GM18870 (cell line): ENCODE results near the gene S1PR4.
"Not testable (repeated sequence)": the region's sequence is repeated elsewhere in the genome, so short reads cannot be mapped to it uniquely, and the experiment has no call there.

Experiments
- ATAC-seq: cut with Tn5 transposase; IDR thresholded peaks from one replicate; pipeline ENCODE4 v1.9.1; 2021; ENCODE audit warnings: moderate library complexity; ENCODE audit not compliant: unreplicated experiment

S1PR4 gene

DNA sequence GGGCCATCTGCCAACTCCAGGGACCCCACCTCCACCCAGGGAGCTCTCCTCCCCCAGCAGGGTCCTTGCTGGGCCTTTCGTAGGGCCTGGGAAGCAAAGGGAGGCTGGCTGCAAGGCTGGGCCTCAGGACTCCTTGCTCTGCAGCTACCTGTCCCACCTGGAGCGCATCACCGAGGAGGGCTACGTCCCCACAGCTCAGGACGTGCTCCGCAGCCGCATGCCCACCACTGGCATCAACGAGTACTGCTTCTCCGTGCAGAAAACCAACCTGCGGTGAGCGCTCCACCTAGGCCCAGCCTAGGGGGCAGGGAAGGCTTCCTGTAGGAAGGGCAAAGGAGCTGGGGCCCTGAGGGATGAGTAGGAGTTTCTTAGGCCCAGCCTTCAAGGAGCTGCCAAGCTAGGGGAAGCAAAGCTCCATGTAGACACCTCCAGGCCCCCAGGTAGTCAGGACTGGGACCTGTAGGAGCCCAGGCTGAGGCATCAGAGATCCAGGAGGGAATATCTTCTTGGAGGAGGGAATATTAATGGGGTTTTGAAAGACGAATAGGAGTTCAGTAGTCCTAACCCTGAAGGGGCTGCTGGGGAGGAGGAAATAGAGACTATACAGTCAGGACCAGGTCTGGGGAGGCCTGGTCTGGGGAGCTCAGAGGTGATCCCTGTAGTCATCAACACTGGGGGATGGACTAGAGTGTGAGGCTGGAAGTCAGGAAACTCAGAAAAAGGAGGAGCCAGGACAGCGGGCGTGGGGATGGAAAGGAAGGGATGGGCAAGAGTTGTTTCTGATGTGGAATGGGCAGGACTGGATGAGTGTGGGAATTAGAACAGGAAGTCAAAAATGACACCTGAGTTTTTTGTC is 26.8 kb upstream of the S1PR4 start:
- no peak for ATAC-seq

DNA sequence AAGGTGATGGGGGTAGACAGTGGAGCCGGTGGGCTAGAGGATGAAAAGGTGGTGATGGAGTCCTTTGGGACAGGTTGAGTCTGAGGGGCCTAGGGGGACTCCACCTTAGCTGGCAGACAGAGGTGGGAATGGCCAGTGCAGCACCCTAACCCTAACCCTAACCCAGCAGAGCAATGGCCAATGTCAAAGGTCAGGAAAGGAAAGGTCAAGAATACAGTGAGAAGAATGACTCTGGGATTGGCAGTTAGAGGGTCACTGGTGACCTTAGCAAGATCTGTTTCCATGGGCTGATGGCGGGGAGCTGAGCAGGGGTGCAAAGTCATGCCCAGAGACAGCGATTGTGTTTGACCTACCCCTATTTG is 26.2 kb upstream of the S1PR4 start:
- no peak for ATAC-seq

DNA sequence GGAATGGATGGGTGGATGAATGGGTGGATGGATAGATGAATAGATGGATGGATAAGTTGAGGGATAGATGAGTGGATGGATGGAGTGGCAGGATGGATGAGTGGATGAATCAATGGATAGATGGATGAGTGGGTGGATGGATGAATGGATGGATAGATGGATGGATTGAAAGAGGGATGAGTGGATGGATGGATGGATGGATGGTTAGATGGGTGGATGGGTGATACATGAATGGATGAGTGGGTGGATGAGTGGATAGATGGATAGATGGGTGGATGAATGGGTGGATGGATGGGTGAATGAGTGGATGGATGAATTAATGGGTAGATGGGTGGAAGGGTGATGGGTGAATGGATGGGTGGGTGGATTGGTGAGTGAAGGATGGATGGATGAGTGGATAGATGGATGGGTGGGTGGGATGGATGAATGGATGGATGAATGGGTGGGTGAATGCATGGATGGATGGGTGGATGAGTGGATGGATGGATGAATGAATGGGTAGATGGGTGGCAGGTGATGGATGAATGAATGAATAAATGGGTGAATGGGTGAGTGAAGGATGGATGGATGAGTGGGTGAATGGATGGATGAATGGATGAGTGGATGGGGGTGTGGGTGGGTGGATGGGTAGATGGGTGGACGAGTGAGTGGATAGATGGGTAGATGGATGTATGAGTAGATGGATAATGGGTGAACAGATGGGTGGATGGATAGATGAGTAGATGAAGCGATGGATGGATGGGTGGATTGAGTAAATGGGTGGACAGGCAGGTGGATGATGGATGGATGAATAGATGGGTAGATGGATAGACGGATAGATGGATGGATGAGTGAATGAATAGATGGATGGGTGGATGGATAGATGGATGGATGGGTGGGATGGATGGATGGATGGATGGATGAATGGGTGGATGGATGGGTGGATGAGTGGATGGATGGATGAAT is 25.0 kb upstream of the S1PR4 start:
- no peak for ATAC-seq

DNA sequence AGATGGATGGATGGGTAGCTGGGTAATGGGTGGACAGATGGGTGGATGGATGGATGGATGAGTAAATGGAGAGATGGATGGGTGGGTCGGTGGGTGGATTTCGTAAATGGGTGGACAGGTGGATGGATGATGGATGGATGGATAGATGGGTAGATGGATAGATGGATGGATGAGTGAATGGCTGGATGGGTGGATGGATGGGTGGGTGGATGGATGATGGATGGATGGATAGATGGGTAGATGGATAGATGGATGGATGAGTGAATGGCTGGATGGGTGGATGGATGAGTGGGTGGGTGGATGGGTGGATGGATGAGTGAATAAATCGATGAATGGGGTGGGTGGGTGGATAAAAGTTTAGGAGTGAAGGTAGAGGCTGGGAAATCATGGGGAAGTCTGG is 24.1 kb upstream of the S1PR4 start:
- ATAC-seq, result not testable (repeated sequence)

DNA sequence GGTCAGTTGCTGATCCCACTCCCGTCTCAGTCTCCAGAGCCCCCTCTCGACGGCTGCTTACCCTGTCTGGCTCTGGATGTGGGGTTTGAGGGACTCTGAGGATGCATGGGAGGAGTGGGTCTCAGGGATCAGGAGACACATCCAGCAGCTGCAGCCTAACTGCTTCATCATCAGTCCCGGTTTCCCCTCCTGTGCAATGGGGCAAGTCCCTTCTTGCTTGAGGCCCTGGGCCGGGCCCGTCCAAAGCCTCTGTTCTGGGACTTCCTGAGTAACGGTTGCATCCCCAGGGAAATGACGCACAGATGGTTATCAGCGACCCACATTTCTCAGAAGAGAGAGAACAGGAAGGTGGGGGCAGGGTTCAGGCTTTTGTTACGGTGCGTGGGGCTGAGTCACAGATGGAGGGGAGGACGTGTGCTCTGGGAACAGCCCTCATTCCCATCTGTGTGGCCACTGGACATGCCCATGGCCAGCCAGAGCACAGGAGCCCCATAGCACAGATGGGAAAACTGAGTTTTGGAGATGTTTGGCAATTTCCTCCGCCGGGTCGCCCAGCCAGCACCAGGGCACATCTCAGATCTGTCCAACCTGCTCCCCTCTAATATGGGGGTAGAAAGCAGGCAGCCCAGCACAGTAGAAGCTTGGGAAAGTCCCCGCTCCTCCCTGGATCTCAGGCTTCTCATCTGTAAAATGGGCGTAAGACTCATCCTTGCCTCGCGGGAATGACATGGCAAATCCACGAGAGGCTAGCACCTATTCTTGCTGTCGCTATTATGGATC is 23.4 kb upstream of the S1PR4 start:
- no peak for ATAC-seq

DNA sequence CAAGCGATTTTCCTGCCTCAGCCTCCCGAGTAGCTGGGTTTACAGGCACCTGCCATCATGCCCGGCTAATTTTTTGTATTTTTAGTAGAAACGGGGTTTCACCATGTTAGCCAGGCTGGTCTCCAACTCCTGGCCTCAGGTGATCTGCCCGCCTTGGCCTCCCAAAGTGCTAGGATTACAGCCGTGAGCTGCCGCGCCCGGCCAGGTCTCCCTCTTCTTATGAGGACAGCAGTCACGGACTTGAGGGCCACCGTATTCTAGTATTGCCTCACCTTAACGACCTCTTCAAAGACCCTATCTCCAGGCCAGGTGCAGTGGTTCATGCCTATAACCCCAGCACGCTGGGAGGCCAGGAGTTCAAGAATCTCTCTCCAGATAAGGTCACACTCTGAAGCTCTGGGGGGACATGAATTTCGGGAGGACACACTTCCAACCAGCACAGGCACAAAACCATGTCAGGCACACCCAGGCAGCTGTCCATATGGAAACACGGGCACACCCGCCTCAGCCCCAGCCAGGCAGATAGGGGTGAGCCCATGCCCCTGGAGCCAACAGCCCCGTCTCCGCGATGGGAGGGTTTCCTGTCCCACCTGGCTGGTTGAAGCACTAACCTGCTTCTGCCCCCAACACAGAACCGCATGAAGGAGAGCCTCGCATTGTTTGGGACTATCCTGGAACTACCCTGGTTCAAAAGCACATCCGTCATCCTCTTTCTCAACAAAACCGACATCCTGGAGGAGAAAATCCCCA is 21.3 kb upstream of the S1PR4 start:
- ATAC-seq, result no peak

DNA sequence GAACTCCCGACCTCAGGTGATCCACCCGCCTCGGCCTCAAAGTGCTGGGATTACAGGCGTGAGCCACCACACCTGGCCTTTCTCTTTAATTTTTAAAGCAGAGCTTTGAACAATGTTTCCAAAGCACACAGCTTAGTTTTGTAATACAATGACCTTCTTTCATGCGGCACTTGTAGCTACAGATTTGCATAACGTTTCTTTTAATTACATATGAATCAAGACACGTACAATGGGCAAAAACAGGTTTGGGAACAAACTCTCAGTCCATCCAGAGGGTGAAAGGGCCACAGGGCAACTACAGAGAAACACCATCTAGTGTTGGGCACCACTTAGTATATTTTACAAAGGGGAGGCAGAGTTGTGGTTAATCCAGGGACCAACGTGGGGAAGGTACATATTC is 19.0 kb upstream of the S1PR4 start:
- ATAC-seq, result no peak

DNA sequence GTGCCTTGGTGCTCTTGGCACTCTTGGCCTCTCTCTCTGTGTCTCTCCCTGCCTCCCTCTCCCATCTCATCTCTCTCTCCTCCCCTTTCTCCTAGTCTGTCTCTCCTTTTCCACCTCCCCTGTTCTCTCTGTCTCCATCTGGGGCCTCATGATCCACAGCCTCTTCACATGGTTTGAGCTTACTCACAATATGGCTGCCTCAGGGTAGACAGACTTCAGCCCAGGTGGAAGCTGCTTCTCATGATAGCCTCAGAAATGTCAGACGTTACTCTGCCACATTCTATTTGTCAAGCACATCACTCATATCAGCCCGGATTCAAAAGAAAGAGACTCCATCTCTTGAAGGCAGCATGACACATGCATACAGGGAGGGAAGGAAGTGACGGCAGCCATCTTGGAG is 18.4 kb upstream of the S1PR4 start:
- ATAC-seq, result no peak

DNA sequence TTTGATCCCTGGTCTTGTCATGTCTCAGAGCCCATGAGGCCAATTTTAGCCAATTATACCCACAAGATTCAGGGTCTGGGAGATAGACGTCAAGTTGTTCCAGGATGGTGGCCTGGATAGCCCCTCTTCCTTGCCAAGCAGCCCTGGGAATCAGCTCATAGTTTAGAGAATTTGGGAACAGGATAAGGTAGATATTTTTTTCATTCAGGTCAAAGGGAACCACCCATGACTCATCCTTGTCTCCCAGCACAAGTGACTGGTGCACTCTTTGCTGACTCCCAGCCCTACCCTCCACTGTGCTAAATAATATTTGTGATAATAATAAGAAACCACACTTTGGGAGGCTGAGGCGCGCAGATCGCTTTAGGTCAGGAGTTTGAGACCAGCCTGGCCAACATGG is 17.1 kb upstream of the S1PR4 start:
- no peak for ATAC-seq

DNA sequence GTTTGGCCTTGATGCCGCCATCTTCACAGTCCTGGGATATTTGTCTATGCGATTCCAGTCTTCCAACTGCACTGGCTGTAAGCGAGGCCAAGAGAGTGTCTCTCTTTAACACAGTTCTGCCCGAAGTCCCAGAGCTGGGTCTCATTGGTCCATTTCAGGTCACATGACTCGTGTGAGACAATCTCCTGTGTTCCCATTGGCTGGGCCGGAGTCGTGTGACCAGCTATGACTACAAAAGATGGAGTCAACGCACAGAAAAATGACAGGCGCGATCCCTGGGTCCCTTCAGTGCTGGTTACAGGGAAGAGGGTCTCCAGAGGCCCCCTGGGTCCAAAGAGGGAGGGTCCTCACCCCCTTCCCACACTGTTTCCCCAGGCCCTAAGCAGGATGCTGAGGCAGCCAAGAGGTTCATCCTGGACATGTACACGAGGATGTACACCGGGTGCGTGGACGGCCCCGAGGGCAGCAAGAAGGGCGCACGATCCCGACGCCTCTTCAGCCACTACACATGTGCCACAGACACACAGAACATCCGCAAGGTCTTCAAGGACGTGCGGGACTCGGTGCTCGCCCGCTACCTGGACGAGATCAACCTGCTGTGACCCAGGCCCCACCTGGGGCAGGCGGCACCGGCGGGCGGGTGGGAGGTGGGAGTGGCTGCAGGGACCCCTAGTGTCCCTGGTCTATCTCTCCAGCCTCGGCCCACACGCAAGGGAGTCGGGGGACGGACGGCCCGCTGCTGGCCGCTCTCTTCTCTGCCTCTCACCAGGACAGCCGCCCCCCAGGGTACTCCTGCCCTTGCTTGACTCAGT is 15.9 kb upstream of the S1PR4 start:
- ATAC-seq, result no peak

DNA sequence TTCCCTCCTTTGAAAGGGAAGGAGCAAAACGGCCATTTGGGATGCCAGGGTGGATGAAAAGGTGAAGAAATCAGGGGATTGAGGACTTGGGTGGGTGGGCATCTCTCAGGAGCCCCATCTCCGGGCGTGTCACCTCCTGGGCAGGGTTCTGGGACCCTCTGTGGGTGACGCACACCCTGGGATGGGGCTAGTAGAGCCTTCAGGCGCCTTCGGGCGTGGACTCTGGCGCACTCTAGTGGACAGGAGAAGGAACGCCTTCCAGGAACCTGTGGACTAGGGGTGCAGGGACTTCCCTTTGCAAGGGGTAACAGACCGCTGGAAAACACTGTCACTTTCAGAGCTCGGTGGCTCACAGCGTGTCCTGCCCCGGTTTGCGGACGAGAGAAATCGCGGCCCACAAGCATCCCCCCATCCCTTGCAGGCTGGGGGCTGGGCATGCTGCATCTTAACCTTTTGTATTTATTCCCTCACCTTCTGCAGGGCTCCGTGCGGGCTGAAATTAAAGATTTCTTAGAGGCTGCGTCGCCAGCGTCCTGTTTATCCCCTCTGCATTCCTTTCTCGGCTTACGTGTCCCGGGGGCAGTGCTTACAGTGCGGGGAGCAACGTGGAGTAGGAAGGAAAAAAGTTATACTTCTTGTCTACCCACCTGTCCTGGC is 15.2 kb upstream of the S1PR4 start:
- ATAC-seq, result no peak

DNA sequence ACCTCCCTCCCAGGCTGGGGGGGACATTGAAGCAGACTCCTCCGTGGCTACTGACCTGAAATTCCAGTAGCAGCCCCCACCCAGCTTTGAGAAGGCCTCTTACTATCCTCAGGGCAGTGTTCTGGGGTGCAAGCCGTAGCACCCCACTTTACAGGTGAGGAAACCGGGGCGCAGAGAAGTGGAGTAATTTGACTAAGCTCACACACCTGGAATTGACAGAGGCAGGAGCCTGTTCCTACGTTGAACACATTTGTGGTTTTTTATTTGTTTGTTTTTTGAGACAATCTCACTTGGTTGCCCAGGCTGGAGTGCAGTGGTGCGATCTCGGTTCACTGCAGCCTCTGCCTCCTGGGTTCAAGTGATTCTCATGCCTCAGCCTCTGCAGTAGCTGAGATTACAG is 14.6 kb upstream of the S1PR4 start:
- no peak for ATAC-seq

DNA sequence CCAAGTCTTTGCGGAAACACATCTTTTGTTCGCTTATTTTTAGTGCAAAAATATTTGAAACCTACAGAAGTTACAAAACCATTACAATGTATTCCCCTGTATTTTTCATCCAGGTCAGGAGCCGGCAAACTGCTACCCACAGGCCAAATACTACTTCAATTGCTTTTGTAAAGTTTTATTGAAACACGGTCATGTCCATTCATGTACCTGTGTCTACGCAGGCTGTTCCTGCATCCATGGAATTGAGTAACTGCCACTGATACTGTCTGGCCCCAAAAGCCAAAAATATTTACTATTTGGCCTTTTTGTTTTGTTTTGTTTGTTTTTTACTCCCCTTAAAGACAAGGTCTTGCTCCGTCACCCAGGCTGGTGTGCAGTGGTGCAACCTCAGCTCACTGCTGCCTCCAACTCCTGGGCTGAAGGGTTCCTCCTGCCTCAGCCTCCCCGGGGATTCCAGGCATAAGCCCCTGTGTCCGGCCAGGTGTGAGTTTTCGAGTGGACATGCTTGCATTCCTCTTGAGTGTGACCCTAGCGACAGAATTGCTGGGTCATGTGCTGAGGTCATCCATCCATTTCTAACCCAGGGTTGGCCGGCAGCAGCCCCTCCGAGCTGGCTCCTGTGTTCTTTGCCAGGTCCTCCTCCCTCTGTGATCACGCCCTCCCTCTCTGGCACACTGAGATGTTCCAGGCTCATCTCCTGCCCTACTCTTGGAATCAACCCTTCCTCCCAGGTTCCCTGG is 10.9 kb upstream of the S1PR4 start:
- no peak for ATAC-seq

DNA sequence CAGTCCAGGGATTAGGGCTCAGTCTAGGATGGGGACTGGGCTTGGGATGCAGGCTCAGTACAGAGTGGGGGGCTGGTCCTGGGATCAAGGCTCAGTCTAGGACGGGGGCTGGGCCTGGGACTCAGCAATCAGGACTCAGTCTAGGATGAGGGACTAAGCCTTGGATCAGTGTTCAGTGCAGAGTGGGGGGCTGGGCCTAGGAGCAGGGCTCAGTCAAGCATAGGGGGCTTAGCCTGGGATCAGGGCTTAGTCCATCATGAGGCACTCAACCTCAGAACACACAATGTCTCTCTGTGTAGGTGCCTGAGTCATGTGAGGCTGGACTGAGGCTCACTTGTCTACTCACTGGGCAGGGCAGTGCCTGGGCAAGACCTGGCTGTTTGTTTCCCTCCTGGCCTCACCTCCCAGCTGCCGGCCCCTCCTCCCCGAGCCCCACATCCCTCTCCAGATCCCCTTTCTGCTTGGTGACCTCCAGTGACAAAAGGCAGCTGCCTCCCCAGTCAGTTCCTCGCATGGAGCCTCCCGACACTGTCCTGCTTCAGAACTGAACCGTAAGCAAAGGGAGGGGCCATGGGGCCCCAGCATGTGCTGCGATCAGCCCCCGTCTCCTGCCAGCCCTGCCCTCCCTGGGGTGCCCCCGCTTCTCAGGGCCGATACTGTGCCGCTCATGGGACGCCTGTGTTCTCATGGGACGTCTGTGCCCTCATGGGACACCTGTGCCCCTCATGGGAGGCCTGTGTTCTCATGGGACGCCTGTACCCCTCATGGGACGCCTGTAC is 6.5 kb upstream of the S1PR4 start:
- ATAC-seq, result no peak

DNA sequence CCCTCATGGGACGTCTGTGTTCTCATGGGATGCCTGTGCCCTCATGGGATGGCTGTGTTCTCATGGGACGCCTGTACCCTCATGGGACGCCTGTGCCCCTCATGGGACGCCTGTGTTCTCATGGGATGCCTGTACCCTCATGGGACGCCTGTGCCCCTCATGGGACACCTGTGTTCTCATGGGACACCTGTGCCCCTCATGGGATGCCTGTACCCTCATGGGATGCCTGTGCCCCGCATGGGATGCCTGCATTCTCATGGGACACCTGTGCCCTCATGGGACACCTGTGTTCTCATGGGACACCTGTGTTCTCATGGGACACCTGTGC is 5.9 kb upstream of the S1PR4 start:
- ATAC-seq, result not testable (repeated sequence)

DNA sequence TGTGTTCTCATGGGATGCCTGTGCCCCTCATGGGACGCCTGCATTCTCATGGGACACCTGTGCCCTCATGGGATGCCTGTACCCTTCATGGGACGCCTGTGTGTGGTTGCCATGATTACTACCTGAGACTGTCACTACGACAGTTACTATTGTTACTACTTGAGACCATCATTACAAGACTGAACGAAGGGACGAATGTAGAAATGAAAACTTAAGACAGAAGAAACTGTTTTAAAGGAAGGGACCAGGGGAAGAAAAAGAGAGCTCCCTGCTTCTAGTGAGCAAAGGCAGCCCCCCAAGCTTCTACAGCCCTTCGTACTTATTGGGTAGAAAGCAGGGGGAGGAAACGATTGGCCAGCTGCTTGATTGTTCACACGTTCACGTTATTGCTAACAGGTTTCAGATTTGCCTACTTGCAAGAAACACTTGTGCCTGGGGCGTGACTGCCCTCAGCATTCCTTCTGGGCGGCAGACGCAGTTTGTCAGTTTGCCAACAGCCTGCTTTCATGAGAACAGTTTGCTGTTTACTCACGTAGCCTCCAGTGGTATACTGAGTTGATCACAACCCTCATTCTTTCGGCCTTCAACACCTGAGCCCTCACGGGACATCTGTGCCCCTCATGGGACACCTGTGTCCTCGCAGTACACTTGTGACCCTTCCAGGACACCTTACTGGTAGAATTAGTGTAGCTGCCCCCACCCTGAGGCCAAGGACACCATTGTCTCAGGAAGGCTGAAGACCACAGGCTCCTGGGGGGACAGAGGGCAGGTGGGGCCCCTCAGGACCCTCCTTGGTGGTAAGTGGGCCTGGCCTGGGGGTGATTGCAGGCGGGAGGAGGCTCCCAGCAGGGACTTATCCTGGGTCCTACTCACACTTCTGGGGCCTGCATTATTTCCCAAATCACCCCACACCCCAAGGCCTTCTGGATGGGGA is 2.5 kb upstream of the S1PR4 start:
- no peak for ATAC-seq
